CD14-positive monocyte (primary cell): ENCODE measurements around the gene WDR86. TPM values are rescaled to one million over a fixed set of nuclear protein-coding genes. Genes with fewer than 3 reads are reported as not detected.
A peak's percentile ranks its signal among the peaks of the same experiment; 100 is the strongest.

Experiments used
- DNase-seq, 3 donors: peaks; one replicate each; pipeline ENCODE4 v3.0.0-alpha.2; 2011 to 2022
- H2AFZ ChIP-seq: 2 replicates; pipeline ENCODE4 v1.6.0; 2012; ENCODE audit warnings: mild to moderate bottlenecking, low read depth, low read length, inconsistent platforms; ENCODE audit not compliant: insufficient read depth, poor library complexity, severe bottlenecking
- H3K27ac ChIP-seq, 2 donors: 1 replicate in 1 of 2; 2 replicates in 1 of 2; pipeline ENCODE4 v1.5.1; 2012 to 2013; ENCODE audit warnings: low read length in 2 of 2, control low read depth in 1 of 2, inconsistent platforms in 1 of 2, low read depth in 1 of 2, mild to moderate bottlenecking in 1 of 2
- H3K27me3 ChIP-seq, 2 donors: one replicate each; pipeline versions ENCODE4 v1.6.0 to v1.6.1; 2011 to 2013; ENCODE audit warnings: low read length in 2 of 2; ENCODE audit not compliant: control insufficient read depth in 2 of 2, insufficient read depth in 2 of 2
- H3K36me3 ChIP-seq, 2 donors: replicated peaks in 1 of 2; 1 replicate in 1 of 2; 2 replicates in 1 of 2; pipeline versions ENCODE4 v1.5.1 to v1.6.1; 2012 to 2013; ENCODE audit warnings: low read length in 2 of 2, control low read depth in 1 of 2, inconsistent platforms in 1 of 2, mild to moderate bottlenecking in 1 of 2; ENCODE audit not compliant: insufficient read depth in 2 of 2, control insufficient read depth in 1 of 2
- H3K4me1 ChIP-seq, 2 donors: 1 replicate in 1 of 2; 2 replicates in 1 of 2; pipeline versions ENCODE4 v1.5.1 to v1.6.1; 2012 to 2013; ENCODE audit warnings: low read length in 2 of 2, control low read depth in 1 of 2, inconsistent platforms in 1 of 2, mild to moderate bottlenecking in 1 of 2, moderate library complexity in 1 of 2; ENCODE audit not compliant: insufficient read depth in 2 of 2, control insufficient read depth in 1 of 2
- H3K4me2 ChIP-seq: replicated peaks from 2 replicates; pipeline ENCODE3; 2012; ENCODE audit warnings: low read length, moderate library complexity, mild to moderate bottlenecking; ENCODE audit not compliant: poor library complexity, severe bottlenecking; ENCODE audit errors: extremely low read depth
- H3K4me3 ChIP-seq, 3 experiments: fragments of 200-600 bp in 1 of 3; sonication (generic) in 1 of 3; replicated peaks in 1 of 3; 1 replicate in 2 of 3; 2 replicates in 1 of 3; pipeline ENCODE4 v1.5.1; 2011 to 2013; ENCODE audit warnings: low read length in 3 of 3, mild to moderate bottlenecking in 3 of 3, control low read depth in 2 of 3, low read depth in 2 of 3, inconsistent platforms in 1 of 3, moderate library complexity in 1 of 3
- H3K79me2 ChIP-seq: 2 replicates; pipeline ENCODE4 v1.6.0; 2012; ENCODE audit warnings: mild to moderate bottlenecking, control low read depth, inconsistent platforms, low read length, moderate library complexity; ENCODE audit not compliant: insufficient read depth
- H3K9ac ChIP-seq: 2 replicates; pipeline ENCODE4 v1.6.0; 2017; ENCODE audit warnings: low read length, mild to moderate bottlenecking; ENCODE audit not compliant: insufficient read depth, poor library complexity, severe bottlenecking
- H3K9me3 ChIP-seq, 2 donors: replicated peaks in 1 of 2; 1 replicate in 1 of 2; 2 replicates in 1 of 2; pipeline versions ENCODE4 v1.5.1 to v1.6.1; 2012 to 2013; ENCODE audit warnings: low read length in 2 of 2, control low read depth in 1 of 2; ENCODE audit not compliant: control insufficient read depth in 1 of 2, insufficient read depth in 1 of 2
- H4K20me1 ChIP-seq: 2 replicates; pipeline ENCODE4 v1.6.0; 2012; ENCODE audit warnings: mild to moderate bottlenecking, low read length, control low read depth, moderate library complexity; ENCODE audit not compliant: insufficient read depth
- H3K27ac Mint-ChIP-seq, 7 donors: one replicate each; pipeline ENCODE4 v1.8.0; 2020; ENCODE audit warnings: mild to moderate bottlenecking in 7 of 7, mixed read lengths in 7 of 7, moderate library complexity in 6 of 7, inconsistent platforms in 2 of 7
- H3K27me3 Mint-ChIP-seq, 3 donors: one replicate each; pipeline ENCODE4 v1.8.0; 2021 to 2022; ENCODE audit warnings: low read depth in 3 of 3, mild to moderate bottlenecking in 3 of 3, mixed read lengths in 3 of 3, moderate library complexity in 3 of 3, inconsistent platforms in 1 of 3
- H3K36me3 Mint-ChIP-seq, 2 donors: one replicate each; pipeline ENCODE4 v1.8.0; 2020; ENCODE audit warnings: mixed read lengths in 2 of 2, inconsistent platforms in 1 of 2, mild to moderate bottlenecking in 1 of 2
- H3K4me1 Mint-ChIP-seq: one replicate; pipeline ENCODE4 v1.8.0; 2020; ENCODE audit warnings: mild to moderate bottlenecking, mixed read lengths
- H3K4me3 Mint-ChIP-seq, 2 donors: one replicate each; pipeline ENCODE4 v1.8.0; 2020; ENCODE audit warnings: mild to moderate bottlenecking in 2 of 2, mixed read lengths in 2 of 2, moderate library complexity in 1 of 2
- H3K9me3 Mint-ChIP-seq, 7 donors: one replicate each; pipeline ENCODE4 v1.8.0; 2020 to 2022; ENCODE audit warnings: mixed read lengths in 7 of 7, mild to moderate bottlenecking in 6 of 7, moderate library complexity in 6 of 7, inconsistent platforms in 2 of 7
- WGBS: methylation state at CpG from one replicate; pipeline ENCODE4 v1.1.5; 2013; ENCODE audit warnings: missing lambda C conversion rate; ENCODE audit not compliant: insufficient coverage; 5-methylcytosine and 5-hydroxymethylcytosine counted together
- intact Hi-C, 2 donors: fragments of 100-400 bp; cut with micrococcal nuclease; formaldehyde crosslinking; loops; one replicate each; pipeline versions ENCODE4 v1.15.0 to v1.15.1; 2023
- polyA plus RNA-seq, 3 donors: library from polyadenylated mRNA; depleted of rRNA in 1 of 3; unstranded in 2 of 3; stranded (reverse) in 1 of 3; fragments of 300-500 nt in 2 of 3; fragments of >200 nt in 1 of 3; fragmentation: Illumina TruSeq in 2 of 3; gene quantifications; 1 replicate in 2 of 3; 2 replicates in 1 of 3; pipeline ENCODE4 v1.2.3, GENCODE V29; 2012 to 2021
- TF ChIP-seq, protein P1 (sequence below): fragments of 200-600 bp; IDR thresholded peaks from one replicate; pipeline ENCODE4 v1.8.0; 2022; ENCODE audit warnings: antibody characterized with exemption, mild to moderate bottlenecking

WDR86 gene
- polyA plus RNA-seq, 3 donors = 0.11 to 0.30 (median 0.24) TPM

DNA sequence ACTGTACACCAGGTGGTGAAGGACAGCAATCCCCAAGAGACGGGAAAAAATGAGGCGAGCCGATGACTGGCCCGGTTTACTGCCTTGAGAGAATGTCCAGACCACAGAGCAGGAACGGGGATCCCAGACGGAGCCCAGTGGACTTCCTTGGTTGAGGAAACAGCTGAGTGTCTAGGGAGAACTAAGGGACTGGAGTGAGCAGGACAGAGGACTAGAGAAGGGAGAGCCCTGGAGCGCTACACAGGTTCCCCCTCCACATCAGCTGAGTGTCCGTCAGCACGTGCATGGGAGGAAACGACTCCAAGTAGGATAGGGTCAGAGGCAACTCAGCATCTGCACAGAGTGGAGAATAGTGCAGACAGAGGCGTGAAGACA, 7.1 kb upstream of the WDR86 start:
- H3K4me2 ChIP-seq = peak overlapping the region; percentile 3
- peak overlapping the region; percentile 78 to 94 (median 88) for H3K27ac Mint-ChIP-seq
- peaks cover 11 to 41% (median 30%) of the 10 kb centered on the region in 7 donors for H3K9me3 Mint-ChIP-seq
- peaks cover 5 to 12% (median 10%) of the 10 kb centered on the region in 3 donors for H3K27me3 Mint-ChIP-seq
- WGBS = 59% methylated on average over 9 of the region's 11 CpGs
- no peaks in the 10 kb centered on the region for H3K79me2 ChIP-seq
- peak overlapping the region in 1 of 3 experiments; percentile 45 for H3K4me3 ChIP-seq
- TF ChIP-seq, protein P1, sequence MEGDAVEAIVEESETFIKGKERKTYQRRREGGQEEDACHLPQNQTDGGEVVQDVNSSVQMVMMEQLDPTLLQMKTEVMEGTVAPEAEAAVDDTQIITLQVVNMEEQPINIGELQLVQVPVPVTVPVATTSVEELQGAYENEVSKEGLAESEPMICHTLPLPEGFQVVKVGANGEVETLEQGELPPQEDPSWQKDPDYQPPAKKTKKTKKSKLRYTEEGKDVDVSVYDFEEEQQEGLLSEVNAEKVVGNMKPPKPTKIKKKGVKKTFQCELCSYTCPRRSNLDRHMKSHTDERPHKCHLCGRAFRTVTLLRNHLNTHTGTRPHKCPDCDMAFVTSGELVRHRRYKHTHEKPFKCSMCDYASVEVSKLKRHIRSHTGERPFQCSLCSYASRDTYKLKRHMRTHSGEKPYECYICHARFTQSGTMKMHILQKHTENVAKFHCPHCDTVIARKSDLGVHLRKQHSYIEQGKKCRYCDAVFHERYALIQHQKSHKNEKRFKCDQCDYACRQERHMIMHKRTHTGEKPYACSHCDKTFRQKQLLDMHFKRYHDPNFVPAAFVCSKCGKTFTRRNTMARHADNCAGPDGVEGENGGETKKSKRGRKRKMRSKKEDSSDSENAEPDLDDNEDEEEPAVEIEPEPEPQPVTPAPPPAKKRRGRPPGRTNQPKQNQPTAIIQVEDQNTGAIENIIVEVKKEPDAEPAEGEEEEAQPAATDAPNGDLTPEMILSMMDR = no peak
- peak overlapping the region in 1 of 2 donors; percentile 46 for H3K4me3 Mint-ChIP-seq
- intact Hi-C loops = no loop called here
- H3K4me1 ChIP-seq = peaks cover 25% of the 10 kb centered on the region in 2 donors
- peaks cover 17 to 24% of the 10 kb centered on the region in 2 donors for H3K9me3 ChIP-seq
- H4K20me1 ChIP-seq = no peaks in the 10 kb centered on the region
- no peaks in the 10 kb centered on the region for H3K36me3 ChIP-seq
- no peak overlapping the region for H3K9ac ChIP-seq
- peaks cover 4 to 7% of the 10 kb centered on the region in 2 donors for H3K27me3 ChIP-seq
- H3K36me3 Mint-ChIP-seq = peaks cover 8 to 14% of the 10 kb centered on the region in 2 donors
- peak overlapping the region; percentile 4 to 63 for H3K27ac ChIP-seq
- DNase-seq = peak in 2 of 3 donors; percentile 23 to 25
- peaks cover 31% of the 10 kb centered on the region for H3K4me1 Mint-ChIP-seq
- H2AFZ ChIP-seq = peak overlapping the region; percentile 57

DNA sequence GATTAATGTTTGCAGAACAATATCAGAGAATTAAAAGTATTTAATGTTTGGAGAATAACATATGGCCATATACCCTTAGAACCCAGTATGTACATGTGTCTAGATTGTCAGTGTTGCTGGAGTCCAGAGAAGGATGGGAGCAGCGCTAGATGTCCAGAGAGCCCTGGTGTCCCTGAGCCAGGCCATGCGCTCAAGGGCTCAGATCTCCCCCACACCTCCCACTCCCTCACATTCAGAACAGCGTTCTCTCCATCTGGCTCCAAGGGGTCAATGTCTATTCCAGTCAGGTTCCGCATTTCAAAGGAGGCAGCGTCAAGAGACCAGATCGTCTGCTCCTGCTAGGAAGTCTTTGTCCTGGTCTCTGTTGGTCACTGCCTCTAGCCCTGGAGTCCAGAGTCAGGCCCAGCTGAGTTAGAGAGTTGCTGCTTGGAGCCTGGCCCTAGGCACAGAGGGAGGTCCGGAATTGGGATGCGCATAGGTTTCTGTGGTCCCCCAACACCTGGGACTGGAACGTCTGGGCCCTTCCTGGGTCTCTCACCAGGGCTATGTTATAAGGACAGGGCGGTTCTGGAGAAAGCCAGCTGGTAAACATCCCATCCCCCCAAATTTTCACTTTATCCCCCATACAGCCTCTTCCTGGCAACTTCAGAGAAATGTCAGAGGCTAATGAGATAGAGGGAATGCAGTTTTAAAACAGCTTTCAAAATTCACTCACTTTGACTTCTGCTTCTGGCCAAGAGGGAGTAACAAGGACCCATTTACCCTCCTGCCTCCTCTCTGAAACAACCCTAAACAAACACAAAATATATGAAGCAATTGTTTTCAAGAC, 6.5 kb upstream of the WDR86 start:
- Mint-ChIP-seq H3K27ac (peak overlapping the region; percentile 78 to 94 (median 88)), H3K4me3 (peak overlapping the region in 1 of 2 donors; percentile 46), H3K27me3 (peaks cover 11 to 18% (median 16%) of the 10 kb centered on the region in 3 donors), H3K36me3 (peaks cover 9 to 14% of the 10 kb centered on the region in 2 donors), H3K4me1 (peaks cover 37% of the 10 kb centered on the region), H3K9me3 (peaks cover 7 to 38% (median 27%) of the 10 kb centered on the region in 7 donors)
- H3K79me2 ChIP-seq = no peaks in the 10 kb centered on the region
- DNase-seq = peak in 1 of 3 donors; percentile 12
- intact Hi-C loops = no loop called here
- H3K9me3 ChIP-seq = peaks cover 11 to 19% of the 10 kb centered on the region in 2 donors
- H3K27me3 ChIP-seq = peaks cover 4 to 13% of the 10 kb centered on the region in 2 donors
- peak overlapping the region in 1 of 3 experiments; percentile 45 for H3K4me3 ChIP-seq
- H3K27ac ChIP-seq = peak overlapping the region; percentile 39 to 63
- H2AFZ ChIP-seq = peak overlapping the region; percentile 57
- no peaks in the 10 kb centered on the region for H3K36me3 ChIP-seq
- peaks cover 28 to 31% of the 10 kb centered on the region in 2 donors for H3K4me1 ChIP-seq
- H3K4me2 ChIP-seq = peak overlapping the region; percentile 31
- no peaks in the 10 kb centered on the region for H4K20me1 ChIP-seq
- TF ChIP-seq, protein P1 = no peak
- no peak overlapping the region for H3K9ac ChIP-seq
- 82% methylated on average over 7 of the region's 10 CpGs for WGBS
